OCI-LY3 (cell line): Measurements from ENCODE around the gene DGKG.

Experiments
- H2AFZ ChIP-seq: fragments of 200-600, 300-600 bp; shearing (Covaris generic); 2 replicates; pipeline ENCODE4 v1.6.0; 2014; ENCODE audit warnings: antibody characterized with exemption, low read depth, low read length
- H3K27ac ChIP-seq: fragments of 200-600, 300-600 bp; sonication (generic); 2 replicates; pipeline ENCODE4 v1.5.1; 2014; ENCODE audit warnings: mild to moderate bottlenecking, low read length, moderate library complexity, mixed read lengths
- H3K27me3 ChIP-seq: fragments of 200-600, 300-600 bp; sonication (generic); 2 replicates; pipeline ENCODE4 v1.6.1; 2014; ENCODE audit warnings: low read depth, low read length, mixed read lengths
- H3K36me3 ChIP-seq: fragments of 200-600, 300-600 bp; sonication (generic); replicated peaks from 2 replicates; pipeline ENCODE3; 2014; ENCODE audit warnings: low read depth, low read length, mixed read lengths
- H3K4me1 ChIP-seq: fragments of 300-600, 200-600 bp; sonication (generic); 2 replicates; pipeline ENCODE4 v1.6.1; 2014; ENCODE audit warnings: low read length, mixed read lengths
- H3K4me2 ChIP-seq: fragments of 200-600, 300-600 bp; sonication (generic); 2 replicates; pipeline ENCODE4 v1.6.1; 2014; ENCODE audit warnings: low read length, mixed read lengths
- H3K4me3 ChIP-seq: fragments of 300-600, 200-600 bp; sonication (generic); 2 replicates; pipeline ENCODE4 v1.5.1; 2014; ENCODE audit warnings: antibody characterized with exemption, mild to moderate bottlenecking, low read length, moderate library complexity
- H3K79me2 ChIP-seq: fragments of 300-600, 200-600 bp; shearing (Covaris generic); 2 replicates; pipeline ENCODE4 v1.6.1; 2014; ENCODE audit warnings: mild to moderate bottlenecking, low read length, mixed read lengths
- H3K9ac ChIP-seq: fragments of 300-600, 200-600 bp; shearing (Covaris generic); 2 replicates; pipeline ENCODE4 v1.6.0; 2014; ENCODE audit warnings: mild to moderate bottlenecking, low read length, moderate library complexity
- H3K9me3 ChIP-seq: fragments of 200-600, 300-600 bp; shearing (Covaris generic); 2 replicates; pipeline ENCODE4 v1.6.1; 2014; ENCODE audit warnings: low read length, mixed read lengths; ENCODE audit not compliant: insufficient read depth
- H4K20me1 ChIP-seq: fragments of 200-600, 300-600 bp; sonication (generic); 2 replicates; pipeline ENCODE4 v1.6.1; 2016; ENCODE audit warnings: low read length, mixed read lengths; ENCODE audit not compliant: insufficient read depth
- EZH2phosphoT487 ChIP-seq: fragments of 200-600 bp; shearing (Covaris generic); IDR thresholded peaks from 2 replicates; pipeline ENCODE4 v1.6.1; 2018; ENCODE audit warnings: antibody characterized with exemption, mixed run types, low read depth
- TF ChIP-seq, protein P1 (sequence below): fragments of 200-600, 300-600 bp; sonication (generic); IDR thresholded peaks from 2 replicates; pipeline ENCODE4 v1.5.1; 2014; ENCODE audit warnings: antibody characterized with exemption, low read length, low read depth

DGKG gene

DNA sequence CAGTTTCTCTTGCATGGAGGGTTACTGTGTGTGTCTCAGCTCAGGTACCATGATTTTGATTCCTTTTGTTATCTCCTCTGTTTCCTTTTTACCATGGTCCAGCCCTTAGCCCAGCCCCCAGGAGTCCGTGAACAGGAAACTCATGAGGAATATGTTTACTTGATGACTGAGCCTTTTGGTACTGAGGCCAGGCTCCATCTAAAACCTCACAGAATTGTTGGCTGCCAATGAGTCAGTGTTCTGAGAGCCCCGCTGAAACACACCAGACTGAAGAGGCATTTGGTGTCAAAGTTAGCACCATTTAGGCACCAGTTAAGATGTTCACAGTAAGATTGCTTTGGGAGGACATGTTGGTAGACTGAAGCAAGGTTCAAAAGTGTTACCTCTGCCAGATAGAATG is 80.9 kb downstream of the DGKG start:
- no peak for TF ChIP-seq EZH2phosphoT487
- TF ChIP-seq, protein P1, sequence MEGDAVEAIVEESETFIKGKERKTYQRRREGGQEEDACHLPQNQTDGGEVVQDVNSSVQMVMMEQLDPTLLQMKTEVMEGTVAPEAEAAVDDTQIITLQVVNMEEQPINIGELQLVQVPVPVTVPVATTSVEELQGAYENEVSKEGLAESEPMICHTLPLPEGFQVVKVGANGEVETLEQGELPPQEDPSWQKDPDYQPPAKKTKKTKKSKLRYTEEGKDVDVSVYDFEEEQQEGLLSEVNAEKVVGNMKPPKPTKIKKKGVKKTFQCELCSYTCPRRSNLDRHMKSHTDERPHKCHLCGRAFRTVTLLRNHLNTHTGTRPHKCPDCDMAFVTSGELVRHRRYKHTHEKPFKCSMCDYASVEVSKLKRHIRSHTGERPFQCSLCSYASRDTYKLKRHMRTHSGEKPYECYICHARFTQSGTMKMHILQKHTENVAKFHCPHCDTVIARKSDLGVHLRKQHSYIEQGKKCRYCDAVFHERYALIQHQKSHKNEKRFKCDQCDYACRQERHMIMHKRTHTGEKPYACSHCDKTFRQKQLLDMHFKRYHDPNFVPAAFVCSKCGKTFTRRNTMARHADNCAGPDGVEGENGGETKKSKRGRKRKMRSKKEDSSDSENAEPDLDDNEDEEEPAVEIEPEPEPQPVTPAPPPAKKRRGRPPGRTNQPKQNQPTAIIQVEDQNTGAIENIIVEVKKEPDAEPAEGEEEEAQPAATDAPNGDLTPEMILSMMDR, result no peak
- no peak overlapping the region for H3K27ac ChIP-seq
- H3K36me3 ChIP-seq, result no peaks in the 10 kb centered on the region
- no peak overlapping the region for H2AFZ ChIP-seq
- H4K20me1 ChIP-seq, result no peaks in the 10 kb centered on the region
- no peaks in the 10 kb centered on the region for H3K9me3 ChIP-seq
- no peak overlapping the region for H3K4me2 ChIP-seq
- no peaks in the 10 kb centered on the region for H3K79me2 ChIP-seq
- no peak overlapping the region for H3K9ac ChIP-seq
- H3K4me1 ChIP-seq, result 0 out of 2 replicates have a peak, but pooled peaks cover 6% of the 10 kb centered on the region
- no peaks in the 10 kb centered on the region for H3K27me3 ChIP-seq
- no peak overlapping the region for H3K4me3 ChIP-seq

DNA sequence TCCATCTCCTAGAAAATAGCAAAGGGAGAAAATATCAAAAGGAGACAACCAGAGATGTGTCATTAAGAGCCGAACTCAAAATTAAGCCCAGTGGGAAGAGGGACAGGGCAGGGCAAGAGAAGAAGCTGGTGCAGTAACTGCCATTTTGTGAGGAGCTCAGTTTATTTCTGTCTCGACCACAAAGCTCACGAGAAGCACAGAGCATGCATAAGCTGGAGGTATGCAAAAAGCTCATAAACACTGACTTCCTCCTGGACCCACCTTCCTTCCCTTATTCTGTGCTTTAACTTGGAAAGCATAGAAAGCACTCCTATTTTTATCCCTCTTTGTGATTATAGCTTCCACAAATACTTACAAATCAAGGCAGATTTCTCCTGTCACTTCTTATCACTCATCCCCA is 81.3 kb downstream of the DGKG start:
- no peak overlapping the region for H3K4me3 ChIP-seq
- no peak overlapping the region for H2AFZ ChIP-seq
- TF ChIP-seq, protein P1, result no peak
- TF ChIP-seq EZH2phosphoT487, result no peak
- H3K4me2 ChIP-seq, result no peak overlapping the region
- H3K79me2 ChIP-seq, result no peaks in the 10 kb centered on the region
- no peaks in the 10 kb centered on the region for H4K20me1 ChIP-seq
- no peaks in the 10 kb centered on the region for H3K9me3 ChIP-seq
- no peaks in the 10 kb centered on the region for H3K36me3 ChIP-seq
- no peak overlapping the region for H3K9ac ChIP-seq
- H3K4me1 ChIP-seq, result 0 out of 2 replicates have a peak, but pooled peaks cover 6% of the 10 kb centered on the region
- no peaks in the 10 kb centered on the region for H3K27me3 ChIP-seq
- H3K27ac ChIP-seq, result no peak overlapping the region

GRCh38 chr3:186277268-186277909 is 84.6 kb downstream of the DGKG start:
- no peak overlapping the region for H2AFZ ChIP-seq

GRCh38 chr3:186275436-186275835 is 86.6 kb downstream of the DGKG start:
- Histone ChIP-seq H3K4me1 (no peaks in the 10 kb centered on the region), H4K20me1 (no peaks in the 10 kb centered on the region), H3K9ac (no peak overlapping the region), H3K79me2 (no peaks in the 10 kb centered on the region), H3K9me3 (no peaks in the 10 kb centered on the region), H2AFZ (no peak overlapping the region), H3K4me2 (no peak overlapping the region), H3K27me3 (no peaks in the 10 kb centered on the region), H3K36me3 (no peaks in the 10 kb centered on the region), H3K4me3 (no peak overlapping the region), H3K27ac (no peak overlapping the region)
- no peak for TF ChIP-seq EZH2phosphoT487
- TF ChIP-seq, protein P1, result no peak

More at GRCh38 chr3:186277268-186277909, 84.6 kb downstream of the DGKG start:
- TF ChIP-seq, protein P1, result no peak
- no peak for TF ChIP-seq EZH2phosphoT487
- Histone ChIP-seq H3K27ac (no peak overlapping the region), H3K27me3 (no peaks in the 10 kb centered on the region), H3K9me3 (no peaks in the 10 kb centered on the region), H3K4me1 (0 out of 2 replicates have a peak, but pooled peaks cover 6% of the 10 kb centered on the region), H3K4me2 (no peak overlapping the region), H3K4me3 (no peak overlapping the region), H3K79me2 (no peaks in the 10 kb centered on the region), H4K20me1 (no peaks in the 10 kb centered on the region), H3K36me3 (no peaks in the 10 kb centered on the region), H3K9ac (no peak overlapping the region)
